ENCODE data around the gene TMTC1.

The TMTC1 gene

DNA sequence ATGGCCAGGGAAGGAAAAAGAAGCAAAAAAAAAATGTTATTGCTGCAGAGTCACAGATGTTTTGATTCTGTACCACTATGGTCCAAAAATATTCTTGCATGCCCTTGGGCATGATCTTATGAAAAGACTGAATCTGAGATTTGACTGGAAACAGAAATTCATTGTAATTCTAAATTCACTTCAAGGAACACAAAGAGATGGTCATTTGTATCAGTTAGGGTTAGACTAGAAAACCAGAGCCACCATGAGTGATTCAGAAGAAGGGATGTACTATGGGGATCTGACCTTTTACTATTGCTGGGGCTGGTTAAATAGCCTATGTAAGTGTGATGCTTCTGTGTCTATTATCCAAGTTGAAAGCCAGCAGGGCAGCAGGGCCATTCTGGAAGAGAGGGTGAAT, 5.2 kb downstream of the TMTC1 start:
- no peak for DNase-seq

- DNase-seq = no peak
These were observed 10.7 kb downstream of the TMTC1 start for GRCh38 chr12:29773076-29773475.

GRCh38 chr12:29771786-29772185, 12.0 kb downstream of the TMTC1 start:
- DNase-seq = no peak

DNA sequence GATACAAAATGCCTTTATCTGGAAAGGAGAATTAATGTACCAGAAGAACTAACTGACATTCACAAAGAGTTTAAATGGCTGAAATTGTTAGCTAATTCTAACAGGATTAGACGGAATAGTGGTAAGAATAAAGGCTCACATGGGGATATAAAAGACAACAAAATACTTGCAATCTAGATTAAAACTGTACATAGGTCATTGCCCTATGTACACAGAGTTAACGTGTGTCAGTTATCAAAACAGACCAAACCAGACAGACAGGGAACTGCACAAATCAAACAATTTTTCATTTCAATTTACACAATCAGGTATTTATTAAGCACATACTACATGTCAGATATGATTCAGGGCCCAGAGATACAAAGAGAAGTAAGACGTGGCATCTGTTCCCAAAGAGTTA, 12.6 kb downstream of the TMTC1 start:
- no peak for DNase-seq

DNA sequence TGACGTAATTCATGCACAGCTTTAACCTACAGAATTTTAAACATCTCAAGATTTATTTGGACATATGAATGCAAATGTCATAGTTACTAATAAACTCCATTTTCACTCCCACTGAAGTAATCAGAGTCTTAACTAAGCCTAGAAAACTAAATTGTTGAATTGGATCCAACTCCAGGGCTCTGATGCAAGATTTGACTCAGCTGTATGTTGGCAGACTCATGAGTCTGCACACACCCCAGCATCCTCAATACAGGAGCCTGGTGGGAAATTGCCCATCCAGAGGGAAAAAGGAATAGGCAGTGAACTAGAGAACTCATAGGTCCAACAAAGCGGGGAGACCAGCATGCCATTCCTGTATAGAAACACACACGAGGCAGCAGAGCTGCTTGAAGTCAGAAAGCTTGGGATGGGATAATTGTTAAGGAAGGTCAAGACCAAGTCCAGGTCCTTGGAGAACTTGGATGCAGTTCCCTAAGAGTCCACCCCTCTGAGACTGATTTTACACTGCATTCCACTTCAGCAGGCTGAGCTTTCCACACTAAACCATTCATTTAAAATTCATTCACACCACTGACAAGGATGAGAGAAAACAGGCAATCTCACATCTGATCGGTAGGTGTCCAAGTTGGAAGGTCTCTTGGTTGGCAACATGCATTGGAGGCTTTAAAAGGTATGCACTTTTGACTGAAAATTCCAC, 14.4 kb downstream of the TMTC1 start:
- DNase-seq = no peak

GRCh38 chr12:29768372-29768771, 15.4 kb downstream of the TMTC1 start:
- DNase-seq = no peak

DNA sequence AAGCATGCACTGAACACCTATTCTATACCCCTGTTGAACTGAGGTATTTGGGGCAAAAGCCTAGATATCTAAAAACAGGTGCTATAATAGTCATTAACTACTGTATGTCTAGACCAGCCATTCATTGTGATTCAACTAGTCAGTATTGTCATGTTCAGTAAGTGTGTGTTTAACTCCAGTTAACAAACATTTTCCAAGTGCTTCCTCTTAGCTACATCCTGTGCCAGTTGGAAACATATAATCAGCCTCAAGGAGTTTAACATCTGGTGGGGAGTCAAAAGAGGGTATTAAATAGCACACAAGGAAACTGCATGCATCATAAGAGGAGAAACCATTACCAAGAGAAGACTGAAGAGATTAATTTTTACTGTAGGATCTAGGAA, 20.4 kb downstream of the TMTC1 start:
- DNase-seq = no peak

DNA sequence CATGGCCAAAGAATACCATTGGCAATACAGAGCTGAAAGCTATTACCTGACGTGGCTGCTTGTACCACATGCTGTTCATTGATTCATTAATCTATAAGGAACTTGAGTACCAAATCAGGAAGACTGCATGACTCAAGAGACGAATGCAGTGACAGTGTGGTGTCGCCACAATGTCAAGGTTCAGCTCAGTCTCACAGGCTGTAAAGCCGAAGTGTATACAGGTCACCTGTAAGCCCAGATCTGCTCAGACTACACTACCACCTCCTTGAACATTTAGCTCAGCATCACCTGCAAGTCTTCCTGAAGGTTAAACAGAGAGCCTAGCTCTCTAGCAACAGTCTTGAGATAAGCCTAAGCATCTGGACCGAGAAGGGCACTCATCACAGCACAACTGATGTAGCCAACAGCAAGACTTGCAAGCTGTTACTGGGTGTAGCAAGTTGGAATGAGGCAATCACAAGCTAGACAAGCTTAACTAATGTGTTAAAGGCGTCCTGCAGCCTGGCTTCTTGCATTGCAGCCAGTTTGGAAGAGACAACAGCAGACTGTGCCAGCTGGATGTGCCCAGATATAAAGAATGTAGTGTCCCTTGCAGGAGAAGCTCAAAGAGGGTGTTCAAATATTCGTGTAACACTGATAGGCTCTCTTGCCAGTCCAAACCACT, 21.0 kb downstream of the TMTC1 start:
- DNase-seq = no peak

DNA sequence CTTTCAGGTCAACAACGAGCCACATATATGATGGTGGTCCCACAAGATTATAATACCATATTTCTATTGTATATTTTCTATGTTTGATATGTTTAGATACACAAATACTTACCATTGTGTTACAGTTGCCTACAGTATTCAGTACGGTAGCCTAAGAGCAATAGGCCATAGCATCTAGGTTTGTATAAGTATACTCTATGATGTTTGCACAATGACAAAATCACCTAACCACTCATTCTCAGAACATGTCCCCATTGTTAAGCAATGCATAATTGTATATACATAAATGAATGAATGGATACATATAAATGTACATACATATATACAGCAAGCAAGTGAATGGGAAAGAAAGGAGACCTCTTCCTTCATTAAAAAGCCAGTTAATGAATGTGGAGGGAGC, 23.8 kb downstream of the TMTC1 start:
- DNase-seq = no peak

DNA sequence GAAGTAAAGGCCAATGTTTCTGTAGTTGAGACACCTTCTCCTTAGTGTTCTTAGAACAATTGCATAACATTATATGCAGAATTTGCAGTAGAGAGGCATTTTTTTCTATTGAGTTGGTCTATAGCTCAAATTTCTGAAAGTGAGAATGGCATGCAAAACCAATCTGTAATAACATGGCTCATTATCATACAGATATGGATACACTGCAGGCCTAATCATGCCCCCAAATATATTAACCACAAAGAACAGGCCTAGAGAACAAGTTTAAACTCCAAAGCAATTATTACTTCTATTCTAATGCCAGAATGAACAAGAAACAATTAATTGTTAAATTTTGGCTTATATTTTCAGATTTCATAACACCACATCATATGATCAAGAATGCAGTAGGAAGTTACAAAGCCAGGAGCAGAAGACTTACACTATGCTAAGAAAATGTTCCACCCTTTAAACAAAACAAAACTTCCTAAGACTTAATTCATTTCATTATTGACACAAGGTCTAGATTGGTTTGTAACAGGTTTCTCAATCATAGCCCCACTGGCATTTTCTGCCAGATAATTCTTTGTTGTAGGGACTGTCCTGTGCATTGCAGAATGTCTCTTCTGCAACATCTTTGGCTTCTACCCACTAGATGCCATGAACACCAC, 26.9 kb downstream of the TMTC1 start:
- no peak for DNase-seq

GRCh38 chr12:29754235-29755189, 29.2 kb downstream of the TMTC1 start:
- no peak for DNase-seq

DNA sequence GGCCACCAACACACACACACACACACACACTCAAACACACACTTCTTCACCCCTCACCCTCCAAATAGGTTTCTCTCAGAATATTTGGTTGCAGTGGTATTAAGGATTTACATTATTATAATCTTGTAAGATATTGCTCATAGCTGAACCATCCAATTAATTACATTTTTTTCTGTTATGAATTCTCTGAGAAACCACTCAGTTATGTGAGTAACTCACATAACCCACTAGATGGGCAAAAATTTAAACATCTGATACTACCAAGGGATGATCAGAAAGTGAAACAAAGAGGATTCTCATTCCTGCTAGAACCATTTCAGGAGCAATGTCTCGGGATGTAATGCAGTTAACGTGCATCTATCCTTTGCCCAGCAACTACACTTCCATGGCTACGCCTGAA, 31.6 kb downstream of the TMTC1 start:
- DNase-seq = no peak

DNA sequence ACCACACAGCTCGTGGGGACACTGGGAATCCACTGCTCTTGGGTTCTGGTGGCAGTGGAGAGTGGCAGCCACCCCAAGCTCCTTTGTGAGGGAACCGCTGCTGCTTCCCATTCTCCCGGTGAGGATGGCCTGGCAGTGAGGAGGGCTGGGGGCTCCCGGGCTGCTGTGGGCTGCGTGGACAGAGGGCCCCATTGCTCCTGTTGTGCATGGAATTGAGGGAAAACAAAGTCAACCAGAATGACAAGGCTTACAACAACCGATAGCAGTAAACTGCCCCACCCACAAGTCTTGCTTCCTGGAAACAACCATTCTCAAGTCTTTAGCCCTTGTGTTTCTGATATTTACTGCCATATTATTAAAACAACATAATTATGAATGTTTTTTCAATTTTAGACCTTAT, 32.1 kb downstream of the TMTC1 start:
- DNase-seq = no peak

- DNase-seq = no peak
These were observed 32.9 kb downstream of the TMTC1 start for GRCh38 chr12:29750928-29751220.

DNA sequence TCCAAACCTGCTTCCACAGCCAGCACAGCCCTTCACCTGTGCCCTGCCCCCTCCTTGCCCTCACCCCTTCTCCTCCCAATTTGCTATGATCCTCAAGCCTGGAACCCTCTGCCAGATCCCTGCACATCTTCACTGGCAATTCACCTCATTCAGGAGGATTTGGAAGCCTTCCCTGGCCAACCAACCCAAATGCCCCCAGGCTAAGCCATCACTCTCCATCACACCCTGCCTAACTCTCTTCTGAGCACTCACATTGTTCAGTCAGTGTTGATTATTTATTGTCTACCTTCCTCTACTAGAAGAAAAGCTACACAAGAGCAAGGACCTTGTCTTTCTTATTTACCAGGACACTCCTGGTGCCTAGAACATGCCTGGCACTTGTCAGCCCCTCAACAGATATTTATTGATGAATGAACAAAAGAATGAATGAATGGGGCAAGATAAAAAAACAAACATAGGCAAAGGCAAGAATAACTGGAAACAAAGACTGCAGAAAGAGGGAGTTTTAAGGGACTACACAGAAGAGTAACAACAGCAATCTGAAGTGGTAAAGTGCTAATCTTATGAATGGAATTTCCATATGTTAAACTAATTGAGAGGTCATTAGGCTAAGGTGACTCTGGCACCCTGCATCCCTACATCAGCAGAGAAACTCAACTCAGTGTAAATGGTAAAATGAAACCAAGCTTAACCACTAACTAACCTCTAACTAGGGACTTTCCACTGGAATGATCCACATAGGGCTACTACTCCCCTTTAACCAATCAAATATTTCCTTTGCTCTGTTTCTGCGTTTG, 33.4 kb downstream of the TMTC1 start:
- DNase-seq = no peak

DNA sequence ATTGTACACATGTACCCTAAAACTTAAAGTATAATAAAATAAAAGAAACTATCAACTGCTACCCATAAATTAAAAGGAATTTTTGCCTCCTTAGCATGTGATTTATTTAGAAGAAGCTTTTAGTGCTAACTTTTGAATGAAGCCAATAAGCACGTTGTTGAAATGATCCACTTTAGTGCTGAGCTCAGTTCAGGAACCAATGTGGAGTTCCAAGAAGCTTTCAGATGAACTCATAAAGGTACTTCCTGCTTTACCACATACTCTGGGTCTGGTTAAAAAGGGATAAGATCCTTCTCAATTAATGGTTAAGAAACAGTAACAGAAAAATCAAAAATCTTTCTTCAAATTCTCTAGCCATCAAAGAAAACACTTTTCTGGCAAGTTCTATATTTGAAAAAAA, 39.4 kb downstream of the TMTC1 start:
- no peak for DNase-seq

GRCh38 chr12:29743801-29744200, 39.9 kb downstream of the TMTC1 start:
- DNase-seq = no peak

- DNase-seq = no peak
These were observed 40.7 kb downstream of the TMTC1 start for GRCh38 chr12:29743077-29743476.

GRCh38 chr12:29742646-29743045, 41.1 kb downstream of the TMTC1 start:
- no peak for DNase-seq

- DNase-seq = no peak
These were observed 42.1 kb downstream of the TMTC1 start for GRCh38 chr12:29741342-29742241.

DNA sequence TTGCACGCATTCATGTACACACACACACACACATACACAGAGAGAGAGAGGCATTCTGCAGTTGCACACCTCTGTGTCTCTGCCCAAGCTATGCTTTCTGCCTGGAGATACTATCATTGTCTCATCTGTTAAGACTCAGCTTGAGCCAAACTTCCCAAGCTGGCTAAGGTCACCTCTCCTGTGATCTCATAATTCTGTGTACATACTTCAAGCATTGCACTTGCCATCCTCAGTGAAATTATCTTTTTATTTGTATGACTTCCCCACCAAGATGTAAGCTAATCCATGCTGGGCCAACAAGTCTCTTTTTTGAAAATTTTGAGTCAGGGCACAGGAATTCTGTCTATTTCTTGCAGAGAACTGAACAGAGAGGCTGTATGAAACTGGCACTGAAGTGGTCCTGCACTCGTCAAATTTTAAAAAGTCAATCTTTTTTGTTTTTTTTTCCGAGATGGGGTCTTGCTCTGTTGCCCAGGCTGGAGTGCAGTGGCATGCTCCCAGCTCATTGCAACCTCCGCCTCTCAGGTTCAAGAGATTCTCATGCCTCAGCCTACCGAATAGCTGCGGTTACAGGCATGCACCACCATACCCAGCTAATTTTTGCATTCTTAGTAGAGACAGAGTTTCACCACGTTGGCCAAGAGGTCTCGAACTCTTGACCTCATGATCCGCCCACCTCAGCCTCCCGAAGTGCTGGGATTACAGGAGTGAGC, 44.3 kb downstream of the TMTC1 start:
- DNase-seq = no peak
